ENCODE results near the gene PPP5C.
"Not testable (repeated sequence)": the region's sequence is repeated elsewhere in the genome, so short reads cannot be mapped to it uniquely, and the experiment has no call there.

Gene PPP5C

GRCh38 chr19:46319613-46320012 lies 27.3 kb upstream of the PPP5C start:
- H3K4me3 ChIP-seq (ENCODE audit: low read length) = no peak overlapping the region
- TF ChIP-seq CTCF (conservative IDR thresholded peaks at IDR 0.05; ENCODE audit: low read length) = no peak
- DNase-seq (ENCODE audit: low read depth) = no peak

DNA sequence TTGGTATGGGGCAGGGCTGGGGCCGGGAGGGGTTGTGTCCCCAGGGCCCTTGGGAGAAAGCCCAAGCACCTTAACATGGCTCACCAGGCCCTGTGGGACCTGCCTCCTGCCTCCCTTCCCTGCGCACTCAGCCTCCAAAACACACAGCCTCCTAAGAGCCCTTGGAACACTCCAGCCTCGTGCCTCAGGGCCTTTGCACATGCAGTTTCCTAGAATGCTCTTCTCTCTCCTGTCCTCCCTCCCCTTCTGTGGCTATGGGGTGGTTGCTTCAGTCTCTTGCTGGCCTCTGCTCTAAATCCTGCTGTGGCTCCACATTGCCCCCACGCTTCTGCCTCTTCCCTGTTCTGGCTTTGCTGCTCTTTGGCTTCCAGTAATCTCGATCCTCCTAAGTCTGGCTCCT lies 26.3 kb upstream of the PPP5C start:
- no peak overlapping the region for H3K4me3 ChIP-seq (ENCODE audit: low read length)
- no peak for DNase-seq (ENCODE audit: low read depth)
- no peak for TF ChIP-seq CTCF (conservative IDR thresholded peaks at IDR 0.05; ENCODE audit: low read length)

DNA sequence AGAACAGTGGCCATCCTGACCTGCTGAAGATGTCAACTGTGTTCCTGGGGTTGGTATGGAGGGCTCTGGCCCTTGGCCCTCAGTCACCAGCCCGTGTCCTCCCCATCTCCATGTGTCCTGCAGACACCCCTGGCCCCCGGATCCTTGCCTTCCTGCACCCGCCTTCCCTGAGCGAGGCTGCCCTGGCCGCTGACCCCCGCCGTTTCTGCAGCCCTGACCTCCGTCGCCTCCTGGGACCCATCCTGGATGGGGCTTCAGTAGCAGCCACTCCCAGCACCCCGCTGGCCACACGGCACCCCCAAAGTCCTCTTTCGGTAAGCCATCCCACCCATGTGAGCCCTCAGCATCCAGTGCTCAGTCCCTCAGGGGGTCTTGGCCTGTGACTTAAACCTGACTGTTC lies 25.2 kb upstream of the PPP5C start:
- no peak for DNase-seq (ENCODE audit: low read depth)
- no peak for TF ChIP-seq CTCF (conservative IDR thresholded peaks at IDR 0.05; ENCODE audit: low read length)

DNA sequence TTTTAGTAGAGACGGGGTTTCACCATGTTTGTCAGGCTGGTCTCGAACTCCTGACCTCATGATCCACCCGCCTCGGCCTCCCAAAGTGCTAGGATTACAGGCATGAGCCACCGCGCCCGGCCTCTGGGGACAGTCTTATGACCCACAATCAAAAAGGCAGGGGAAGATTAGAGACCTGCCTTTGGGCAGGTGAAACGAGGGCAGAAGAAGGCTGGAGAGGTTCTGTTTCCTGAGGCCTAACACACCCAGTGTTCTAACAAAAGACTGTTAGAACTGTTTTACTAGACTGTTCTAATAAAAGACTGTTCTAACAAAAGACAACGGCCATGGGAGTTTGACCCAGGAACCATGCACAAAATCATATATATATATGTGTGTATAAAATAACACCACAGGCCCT lies 23.7 kb upstream of the PPP5C start:
- not testable (repeated sequence) for DNase-seq (ENCODE audit: low read depth); H3K4me3 ChIP-seq (ENCODE audit: low read length)

More for the DNA sequence above, 25.2 kb upstream of the PPP5C start:
- H3K4me3 ChIP-seq (ENCODE audit: low read length) = no peak overlapping the region

- no peak for DNase-seq (ENCODE audit: low read depth)
- no peak overlapping the region for H3K4me3 ChIP-seq (ENCODE audit: low read length)
- no peak for TF ChIP-seq CTCF (conservative IDR thresholded peaks at IDR 0.05; ENCODE audit: low read length)
Observed at GRCh38 chr19:46324277-46324676, 22.6 kb upstream of the PPP5C start.

DNA sequence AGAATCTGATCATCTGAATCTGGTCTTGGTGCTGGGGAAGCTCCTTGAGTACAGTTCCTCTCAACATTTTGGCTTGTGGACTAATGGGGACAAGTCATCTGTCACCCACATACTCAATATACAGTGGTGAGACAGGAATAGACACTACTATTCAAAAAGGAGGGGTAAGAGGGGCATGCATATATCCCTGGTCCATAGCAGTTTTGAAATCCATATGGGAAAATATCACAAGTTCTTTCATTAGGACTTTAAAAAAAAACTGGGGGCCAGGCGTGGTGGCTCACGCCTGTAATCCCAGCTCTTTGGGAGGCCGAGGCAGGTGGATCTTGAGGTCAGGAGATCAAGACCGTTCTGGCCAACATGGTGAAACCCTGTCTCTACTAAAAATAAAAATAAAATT lies 20.3 kb upstream of the PPP5C start:
- no peak overlapping the region for H3K4me3 ChIP-seq (ENCODE audit: low read length)
- no peak for TF ChIP-seq CTCF (conservative IDR thresholded peaks at IDR 0.05; ENCODE audit: low read length)

DNA sequence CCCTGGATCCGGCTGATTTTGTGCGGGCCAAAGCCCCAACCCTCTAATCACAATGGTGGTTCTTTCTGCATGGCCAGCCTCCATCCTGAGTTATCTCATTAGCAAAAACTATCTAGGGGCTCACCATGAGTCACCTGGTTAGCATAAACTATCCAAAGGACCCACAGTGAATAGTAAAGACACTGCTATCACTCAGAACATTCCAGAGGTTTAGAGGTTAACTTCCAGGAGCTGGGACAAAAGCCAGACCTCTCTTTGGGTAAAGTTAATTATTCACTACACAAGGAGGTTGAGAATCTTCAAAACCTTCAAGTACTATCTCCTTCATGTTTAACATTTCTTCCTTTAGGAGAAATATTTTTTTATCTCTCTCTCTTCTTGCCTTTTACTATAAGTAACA lies 18.8 kb upstream of the PPP5C start:
- TF ChIP-seq CTCF (conservative IDR thresholded peaks at IDR 0.05; ENCODE audit: low read length) = no peak
- DNase-seq (ENCODE audit: low read depth) = no peak
- no peak overlapping the region for H3K4me3 ChIP-seq (ENCODE audit: low read length)

More for the DNA sequence above, 20.3 kb upstream of the PPP5C start:
- no peak for DNase-seq (ENCODE audit: low read depth)

- no peak overlapping the region for H3K4me3 ChIP-seq (ENCODE audit: low read length)
- DNase-seq (ENCODE audit: low read depth) = no peak
- no peak for TF ChIP-seq CTCF (conservative IDR thresholded peaks at IDR 0.05; ENCODE audit: low read length)
Observed at GRCh38 chr19:46330319-46330918, 16.5 kb upstream of the PPP5C start.
